Left ventricle myocardium superior (tissue), 1 donor: Measurements from ENCODE around the gene AP2A1. TPM values are rescaled to one million over a fixed set of nuclear protein-coding genes. Genes with fewer than 3 reads are reported as not detected.
A peak's percentile ranks its signal among the peaks of the same experiment; 100 is the strongest.

Source experiments
- ATAC-seq: fragments of 200-7000 bp; cut with Tn5 transposase; one replicate; pipeline ENCODE4 v1.9.1; 2020; ENCODE audit warnings: mild to moderate bottlenecking, moderate library complexity
- DNase-seq: peaks from one replicate; pipeline ENCODE4 v3.0.0-alpha.2; 2020
- intact Hi-C: fragments of 100-400 bp; cut with micrococcal nuclease; formaldehyde crosslinking; loops from one replicate; pipeline ENCODE4 v1.11.0; 2022
- total RNA-seq: library from RNA; stranded (reverse); fragmentation: NEBNext Ultra II Directional; extraction: Animal tissue kit (Norgen Biotek cat#: 25700); gene quantifications from one replicate; pipeline ENCODE4 v1.2.1, GENCODE V29; 2021
- donor health status: DM: no; HTN: yes; CAD: no; lungs with severe emphysema.

Gene AP2A1
- total RNA-seq, 1 donor from 2014 or later, result 73.1 TPM

- DNase-seq, result no peak
- no peak for ATAC-seq
- intact Hi-C loops, result no loop called here
Observed at GRCh38 chr19:49829721-49830120, 62.9 kb downstream of the AP2A1 start.

- intact Hi-C loops, result no loop called here
- no peak for ATAC-seq
- no peak for DNase-seq
Observed at GRCh38 chr19:49830766-49831165, 64.0 kb downstream of the AP2A1 start.

GRCh38 chr19:49831592-49831991, 64.8 kb downstream of the AP2A1 start:
- ATAC-seq (no peak), DNase-seq (no peak)
- intact Hi-C loops, result no loop called here

- intact Hi-C loops, result no loop called here
Observed at GRCh38 chr19:49832556-49832955, 65.8 kb downstream of the AP2A1 start.

GRCh38 chr19:49833599-49833998, 66.8 kb downstream of the AP2A1 start:
- intact Hi-C loops, result no loop called here
- ATAC-seq (no peak), DNase-seq (no peak)

More at GRCh38 chr19:49832556-49832955, 65.8 kb downstream of the AP2A1 start:
- ATAC-seq, result no peak
- DNase-seq, result no peak

GRCh38 chr19:49835562-49835961, 68.8 kb downstream of the AP2A1 start:
- DNase-seq (no peak), ATAC-seq (no peak)
- intact Hi-C loops, result no loop called here

- ATAC-seq (no peak), DNase-seq (no peak)
- intact Hi-C loops, result no loop called here
Observed at GRCh38 chr19:49836176-49837008, 69.6 kb downstream of the AP2A1 start.

GRCh38 chr19:49837009-49837310, 70.2 kb downstream of the AP2A1 start:
- ATAC-seq (no peak), DNase-seq (no peak)
- intact Hi-C loops, result no loop called here

- no peak for DNase-seq
- intact Hi-C loops, result no loop called here
- no peak for ATAC-seq
Observed at GRCh38 chr19:49837425-49837824, 70.6 kb downstream of the AP2A1 start.

- no peak for DNase-seq
- ATAC-seq, result peak; percentile 42
- intact Hi-C loops, result no loop called here
Observed at GRCh38 chr19:49838885-49839588, 72.2 kb downstream of the AP2A1 start.

- DNase-seq, result no peak
- intact Hi-C loops, result no loop called here
- no peak for ATAC-seq
Observed at GRCh38 chr19:49839713-49840112, 72.9 kb downstream of the AP2A1 start.

GRCh38 chr19:49840321-49840720, 73.5 kb downstream of the AP2A1 start:
- intact Hi-C loops, result no loop called here
- ATAC-seq (no peak), DNase-seq (no peak)

- DNase-seq (no peak), ATAC-seq (no peak)
- intact Hi-C loops, result no loop called here
Observed at GRCh38 chr19:49840736-49841249, 74.0 kb downstream of the AP2A1 start.

GRCh38 chr19:49843265-49843664, 76.5 kb downstream of the AP2A1 start:
- no peak for ATAC-seq
- intact Hi-C loops, result no loop called here

GRCh38 chr19:49844138-49845095, 77.6 kb downstream of the AP2A1 start:
- intact Hi-C loops, result no loop called here
- DNase-seq (no peak), ATAC-seq (no peak)

More at GRCh38 chr19:49843265-49843664, 76.5 kb downstream of the AP2A1 start:
- DNase-seq, result no peak

- ATAC-seq, result no peak
- intact Hi-C loops, result no loop called here
- no peak for DNase-seq
Observed at GRCh38 chr19:49845414-49845813, 78.6 kb downstream of the AP2A1 start.

- ATAC-seq (no peak), DNase-seq (no peak)
- intact Hi-C loops, result no loop called here
Observed at GRCh38 chr19:49846408-49846807, 79.6 kb downstream of the AP2A1 start.

GRCh38 chr19:49847731-49848696, 81.2 kb downstream of the AP2A1 start:
- intact Hi-C loops, result no loop called here
- ATAC-seq (no peak), DNase-seq (no peak)
